DOHH2 (cell line): Measurements from ENCODE around the gene SLC13A2.

Experiments
- H3F3A ChIP-seq: fragments of 200-600 bp; sonication (generic), shearing (Covaris generic); 2 replicates; pipeline ENCODE4 v1.6.0; 2016; ENCODE audit warnings: antibody characterized with exemption, mild to moderate bottlenecking; ENCODE audit not compliant: control insufficient read depth, insufficient read depth
- H3K27ac ChIP-seq: fragments of 200-600 bp; sonication (generic); 2 replicates; pipeline ENCODE4 v1.5.1; 2014; ENCODE audit warnings: low read depth, mild to moderate bottlenecking, low read length, moderate library complexity
- H3K27me3 ChIP-seq: fragments of 200-600 bp; sonication (generic); 2 replicates; pipeline ENCODE4 v1.6.1; 2014; ENCODE audit warnings: mild to moderate bottlenecking, low read length, mixed read lengths; ENCODE audit not compliant: control insufficient read depth
- H3K36me3 ChIP-seq: fragments of 200-600 bp; sonication (generic); 2 replicates; pipeline ENCODE4 v1.6.1; 2014; ENCODE audit warnings: mild to moderate bottlenecking, low read length, moderate library complexity, mixed read lengths; ENCODE audit not compliant: control insufficient read depth
- H3K4me1 ChIP-seq: fragments of 200-600 bp; sonication (generic); 2 replicates; pipeline ENCODE4 v1.6.1; 2014; ENCODE audit warnings: mild to moderate bottlenecking, low read length, mixed read lengths; ENCODE audit not compliant: control insufficient read depth
- H3K4me2 ChIP-seq: fragments of 200-600 bp; sonication (generic); 2 replicates; pipeline ENCODE4 v1.6.0; 2014; ENCODE audit warnings: mild to moderate bottlenecking, low read length, moderate library complexity
- H3K4me3 ChIP-seq: fragments of 200-600 bp; sonication (generic); 2 replicates; pipeline ENCODE4 v1.5.1; 2014; ENCODE audit warnings: mild to moderate bottlenecking, low read length, mixed read lengths
- H3K79me2 ChIP-seq: fragments of 200-600 bp; sonication (generic); 2 replicates; pipeline ENCODE4 v1.6.1; 2014; ENCODE audit warnings: mild to moderate bottlenecking, low read length, mixed read lengths; ENCODE audit not compliant: control insufficient read depth
- H3K9me2 ChIP-seq: fragments of 200-600 bp; sonication (generic); replicated peaks from 2 replicates; pipeline ENCODE4 v1.6.1; 2014; ENCODE audit warnings: mild to moderate bottlenecking, low read length, mixed read lengths; ENCODE audit not compliant: control insufficient read depth
- H3K9me3 ChIP-seq: fragments of 200-600 bp; sonication (generic); 2 replicates; pipeline ENCODE4 v1.6.1; 2014; ENCODE audit warnings: antibody characterized with exemption, low read length, mixed read lengths; ENCODE audit not compliant: control insufficient read depth, insufficient read depth
- H4K20me1 ChIP-seq: fragments of 200-600 bp; sonication (generic); 2 replicates; pipeline ENCODE4 v1.6.0; 2014; ENCODE audit warnings: low read depth, mild to moderate bottlenecking, antibody characterized with exemption, low read length, moderate library complexity; ENCODE audit not compliant: control insufficient read depth, insufficient read depth
- CTCF ChIP-seq: fragments of 200-600 bp; sonication (generic); IDR thresholded peaks from one replicate; pipeline ENCODE4 v1.5.1; 2014; ENCODE audit warnings: antibody characterized with exemption, mild to moderate bottlenecking, low read depth, low read length; ENCODE audit not compliant: poor library complexity, severe bottlenecking
- EZH2phosphoT487 ChIP-seq: fragments of 200-600 bp; sonication (generic); IDR thresholded peaks from 2 replicates; pipeline ENCODE4 v1.6.1; 2017; ENCODE audit warnings: borderline replicate concordance, mild to moderate bottlenecking, antibody characterized with exemption, low read length, moderate library complexity, mixed read lengths

The SLC13A2 gene

GRCh38 chr17:28494445-28495188 is 21.2 kb downstream of the SLC13A2 start:
- Histone ChIP-seq H3K27ac (no peak overlapping the region), H3K27me3 (no peaks in the 10 kb centered on the region), H4K20me1 (no peaks in the 10 kb centered on the region), H3K36me3 (no peaks in the 10 kb centered on the region), H3K9me3 (no peaks in the 10 kb centered on the region), H3K4me3 (no peak overlapping the region), H3K9me2 (no peaks in the 10 kb centered on the region), H3F3A (no peaks in the 10 kb centered on the region), H3K4me1 (no peaks in the 10 kb centered on the region), H3K4me2 (no peak overlapping the region), H3K79me2 (no peaks in the 10 kb centered on the region)
- TF ChIP-seq EZH2phosphoT487 (no peak), CTCF (peak; percentile 91)

- Histone ChIP-seq H3K36me3 (no peaks in the 10 kb centered on the region), H3K9me2 (no peaks in the 10 kb centered on the region), H4K20me1 (no peaks in the 10 kb centered on the region), H3K4me1 (peaks cover 3% of the 10 kb centered on the region), H3K4me3 (no peak overlapping the region), H3F3A (no peaks in the 10 kb centered on the region), H3K27me3 (no peaks in the 10 kb centered on the region), H3K4me2 (no peak overlapping the region), H3K9me3 (no peaks in the 10 kb centered on the region), H3K79me2 (no peaks in the 10 kb centered on the region), H3K27ac (no peak overlapping the region)
- no peak for TF ChIP-seq CTCF
- TF ChIP-seq EZH2phosphoT487: no peak
Observed at GRCh38 chr17:28495635-28496034, 22.2 kb downstream of the SLC13A2 start.

- H3K4me2 ChIP-seq: no peak overlapping the region
Observed at GRCh38 chr17:28497931-28498330, 24.5 kb downstream of the SLC13A2 start.

More at GRCh38 chr17:28497931-28498330, 24.5 kb downstream of the SLC13A2 start:
- Histone ChIP-seq H3K4me3 (no peak overlapping the region), H3K36me3 (no peaks in the 10 kb centered on the region), H3K4me1 (peaks cover 13% of the 10 kb centered on the region), H3K79me2 (no peaks in the 10 kb centered on the region), H3F3A (no peaks in the 10 kb centered on the region), H4K20me1 (no peaks in the 10 kb centered on the region), H3K27ac (no peak overlapping the region), H3K9me2 (no peaks in the 10 kb centered on the region), H3K27me3 (no peaks in the 10 kb centered on the region), H3K9me3 (no peaks in the 10 kb centered on the region)
- TF ChIP-seq CTCF: no peak
- no peak for TF ChIP-seq EZH2phosphoT487
